ENCODE results near the gene JAKMIP1.

The JAKMIP1 gene

DNA sequence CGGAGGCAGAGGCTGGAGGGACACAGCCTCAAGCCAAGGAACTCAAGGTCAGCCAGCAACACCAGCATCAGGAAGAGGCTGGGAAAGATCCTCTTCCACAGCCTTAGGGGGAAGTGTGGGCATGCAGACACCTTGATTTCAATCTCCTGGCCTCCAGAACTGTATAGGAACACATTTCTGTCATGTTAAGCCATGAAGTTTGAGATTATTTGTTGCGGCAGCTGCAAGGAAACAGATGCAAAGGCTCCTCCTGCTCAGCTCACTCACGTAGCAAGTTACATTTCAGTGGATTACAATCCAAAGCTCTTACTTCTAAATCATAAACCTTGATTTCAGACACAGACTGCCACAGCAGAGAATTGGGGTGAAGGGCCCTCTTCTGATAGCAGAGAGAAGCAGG is 113.5 kb downstream of the JAKMIP1 start:
- DNase-seq, result no peak

DNA sequence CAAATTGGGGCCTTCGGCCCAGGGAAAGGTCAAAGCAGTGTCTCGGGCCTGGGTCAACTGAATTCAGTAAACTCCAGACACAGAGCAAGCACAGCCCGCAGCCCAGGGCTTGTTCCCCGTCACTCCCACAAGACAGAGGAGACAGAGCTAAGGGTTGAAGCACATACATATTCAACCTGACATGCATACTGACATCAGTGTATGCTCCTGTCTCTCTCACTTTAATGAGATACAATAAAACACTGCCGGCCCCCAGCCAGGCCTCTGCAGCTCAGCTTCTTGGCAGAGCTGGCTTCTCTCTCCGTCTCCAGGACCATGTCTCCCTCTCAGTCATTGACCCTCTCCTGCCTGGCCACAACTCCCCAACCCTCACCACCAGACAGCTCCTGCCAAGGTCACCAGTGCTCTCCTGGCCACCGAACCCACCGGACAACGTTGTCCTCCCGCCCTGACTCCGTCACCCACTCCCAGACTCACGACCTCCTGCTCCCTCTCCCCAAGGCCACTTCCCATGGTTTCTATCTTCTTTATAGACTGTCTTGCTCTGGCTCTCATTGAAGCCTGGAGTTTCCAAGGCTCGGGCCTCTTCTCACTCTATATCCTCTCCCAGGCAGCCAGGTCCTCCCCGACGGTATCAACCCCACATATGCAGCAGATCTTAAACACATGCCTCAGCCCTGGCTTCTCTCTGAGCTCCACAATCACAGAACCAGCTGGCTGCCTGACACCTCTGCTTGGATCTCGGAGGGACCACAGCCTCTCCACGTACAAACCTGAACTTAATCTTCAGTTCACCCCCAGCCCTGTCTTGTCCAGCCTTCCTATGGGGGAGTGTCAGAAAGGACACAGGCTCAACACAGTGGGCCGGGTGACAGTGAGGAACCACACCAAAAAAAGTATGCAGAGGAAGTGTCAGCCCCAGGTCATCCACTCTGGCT is 114.4 kb downstream of the JAKMIP1 start:
- DNase-seq, result no peak

DNA sequence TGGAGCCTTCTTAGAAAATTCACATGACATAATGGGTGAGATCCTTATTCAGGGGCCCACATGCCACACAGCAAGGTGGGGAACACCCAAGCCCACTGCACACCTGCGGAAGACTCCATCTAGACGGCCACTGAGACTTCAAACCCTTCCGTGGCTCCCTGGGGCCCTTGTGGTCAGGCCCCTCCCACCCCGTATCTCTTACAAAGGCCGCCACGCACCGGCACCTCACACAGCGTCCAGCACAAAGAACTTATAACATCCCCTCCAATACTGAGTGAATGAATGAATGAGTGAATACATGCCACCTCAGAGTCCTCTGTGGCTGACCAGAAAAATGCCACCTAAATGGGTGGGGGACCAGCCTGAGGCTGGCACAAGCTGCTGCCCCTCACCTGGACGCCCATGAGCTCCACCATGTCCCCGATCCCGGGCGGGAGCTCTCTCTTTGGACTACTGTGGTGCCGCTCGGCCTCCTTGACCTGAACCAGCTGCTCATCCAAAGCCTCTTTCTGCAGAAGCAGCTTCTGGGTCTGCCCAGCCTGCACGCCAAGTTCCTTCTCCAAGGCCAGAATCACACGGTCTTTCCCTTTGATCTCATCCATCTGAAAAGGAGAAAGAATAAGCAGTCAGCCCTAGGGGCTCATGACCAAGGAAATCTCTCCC is 115.2 kb downstream of the JAKMIP1 start:
- no peak for DNase-seq

DNA sequence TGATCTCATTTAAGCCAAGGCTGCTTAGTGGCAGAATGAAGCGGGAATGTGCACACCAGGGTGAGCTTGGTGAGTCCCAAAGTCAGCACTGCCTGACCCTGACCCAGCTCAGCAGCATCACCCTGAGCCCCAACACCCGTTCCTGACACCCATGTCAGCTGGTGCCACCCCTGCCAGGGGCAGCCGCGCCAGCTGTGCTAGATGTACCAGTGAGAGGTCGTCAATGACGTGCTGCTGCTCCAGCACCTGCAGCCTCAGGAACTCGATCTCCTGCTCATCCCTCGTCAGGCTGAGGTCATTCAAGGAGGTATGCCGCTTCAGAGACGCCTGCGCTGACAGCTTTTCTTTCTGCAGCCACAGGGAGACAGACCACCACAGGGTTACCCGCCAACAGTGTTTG is 120.4 kb downstream of the JAKMIP1 start:
- no peak for DNase-seq

DNA sequence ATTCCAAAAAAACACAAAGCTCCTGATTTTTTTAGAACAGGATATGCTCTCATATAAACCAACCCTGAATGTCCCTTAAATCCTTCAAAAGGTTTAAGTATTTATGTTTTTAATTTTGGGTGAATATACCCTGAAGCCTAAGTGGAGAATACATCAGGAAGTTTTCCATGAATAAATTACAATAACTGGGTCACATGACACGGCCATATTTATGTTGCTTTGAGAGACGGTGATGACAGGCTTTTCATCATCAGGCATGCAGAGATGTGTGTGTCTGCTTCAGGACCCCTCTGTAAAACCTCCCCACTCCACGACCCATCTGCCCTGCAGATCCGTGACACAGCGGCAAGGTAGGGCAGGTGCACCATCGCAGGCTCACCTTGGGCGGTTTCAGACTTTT is 121.8 kb downstream of the JAKMIP1 start:
- no peak for DNase-seq

DNA sequence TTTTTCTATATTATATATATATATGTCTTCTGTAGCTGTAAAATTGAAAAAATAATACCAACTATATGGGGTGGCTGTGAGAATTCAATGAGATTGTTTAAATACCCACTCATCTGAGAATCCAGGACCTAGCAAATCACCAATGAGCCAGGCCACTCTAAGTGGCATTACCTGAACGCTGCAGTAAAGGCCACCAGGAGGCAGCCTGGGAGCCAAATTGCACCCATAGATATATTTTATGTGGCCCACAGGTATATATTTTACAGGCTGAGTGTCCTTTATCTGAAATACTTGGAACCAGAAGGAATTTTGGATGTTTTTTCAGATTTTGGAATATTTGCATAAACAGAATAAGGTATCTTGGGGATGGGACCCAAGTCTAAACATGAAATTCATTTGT is 124.0 kb downstream of the JAKMIP1 start:
- no peak for DNase-seq

DNA sequence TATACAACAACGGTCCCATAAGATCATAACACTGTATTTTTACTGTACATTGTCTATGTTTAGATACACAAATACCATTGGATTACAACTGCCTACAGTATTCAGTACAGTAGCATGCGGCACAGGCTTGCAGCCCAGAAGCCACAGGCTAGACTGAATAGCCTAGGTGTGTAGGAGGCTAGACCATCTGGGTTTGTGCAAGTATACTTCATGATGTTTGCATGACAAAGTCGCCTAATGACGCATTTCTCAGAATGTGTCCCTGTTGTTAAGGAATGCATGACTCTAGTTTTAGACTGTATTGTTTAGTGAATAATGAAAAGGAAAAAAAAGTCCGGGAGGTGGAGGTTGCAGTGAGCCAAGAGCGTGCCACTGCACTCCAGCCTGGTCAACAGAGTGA is 125.6 kb downstream of the JAKMIP1 start:
- DNase-seq, result no peak

DNA sequence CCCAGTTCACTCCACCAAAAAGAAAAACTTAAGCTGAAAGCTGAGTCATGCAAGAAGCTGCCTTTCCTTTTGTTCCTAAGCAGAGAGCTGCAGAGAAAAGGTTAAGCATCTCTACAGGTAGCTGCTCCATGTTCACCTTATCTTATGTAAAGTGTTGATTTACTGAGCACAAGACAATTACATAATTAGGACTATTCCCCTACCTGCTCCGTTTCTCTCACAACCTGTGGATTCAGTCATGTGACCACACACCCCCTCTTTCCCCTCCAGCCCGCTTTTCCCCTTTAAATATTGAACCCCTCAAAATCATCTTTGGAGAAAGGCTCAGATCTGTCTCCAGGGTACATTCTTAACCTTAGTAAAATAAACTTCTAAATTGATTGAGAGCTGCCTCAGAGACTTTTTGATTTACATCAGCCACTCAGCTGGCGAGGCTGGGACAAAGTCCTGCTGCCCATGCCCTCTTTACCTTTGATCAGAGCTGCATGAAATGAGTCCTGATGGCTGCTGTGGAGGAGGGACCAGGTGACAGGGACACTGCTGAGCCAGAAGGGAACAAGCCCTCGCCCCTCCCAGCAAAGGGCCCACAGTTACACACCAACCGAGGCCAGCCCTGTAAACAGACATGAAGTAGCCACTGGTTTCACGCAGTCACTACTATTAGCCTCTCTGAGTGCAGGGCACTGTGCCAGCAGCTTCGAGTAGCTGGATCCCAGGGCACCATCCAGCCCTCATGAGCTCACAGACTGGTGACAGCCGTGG is 128.2 kb downstream of the JAKMIP1 start:
- DNase-seq, result no peak

DNA sequence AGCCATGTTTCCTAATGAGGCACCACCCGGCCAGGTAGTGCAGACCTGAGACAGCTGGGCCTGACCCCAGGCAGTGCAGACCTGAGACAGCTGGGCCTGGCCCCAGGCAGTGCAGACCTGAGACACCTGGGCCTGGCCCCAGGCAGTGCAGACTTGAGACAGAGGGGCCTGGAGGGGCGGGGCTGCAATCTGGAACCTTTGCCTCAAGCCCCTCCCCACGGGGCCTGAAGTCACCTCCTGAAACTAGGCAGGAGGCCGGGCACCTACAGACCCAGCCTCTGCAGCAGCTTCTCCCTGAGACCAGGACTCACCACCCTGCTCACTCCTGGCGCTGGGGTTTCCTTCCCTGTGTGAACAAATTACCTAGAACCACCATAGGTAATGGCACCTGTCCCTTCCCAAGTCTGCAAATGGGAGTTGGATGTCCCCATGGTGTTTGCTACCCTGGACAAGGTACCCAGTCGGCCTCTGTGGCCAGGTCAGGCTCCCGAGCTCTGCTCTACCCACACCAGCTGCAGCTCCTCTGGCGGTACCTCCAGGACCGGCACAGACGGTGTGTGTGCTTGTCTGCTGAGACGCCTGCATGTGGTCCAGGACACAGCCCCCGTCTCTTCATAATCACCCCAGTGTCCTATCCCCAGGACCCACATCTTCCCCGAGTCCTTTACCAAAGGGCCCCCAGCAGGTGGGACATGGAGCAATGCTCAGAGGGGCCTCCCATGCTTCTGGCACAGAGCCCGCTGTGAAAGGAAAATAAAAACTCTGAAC is 129.0 kb downstream of the JAKMIP1 start:
- no peak for DNase-seq

DNA sequence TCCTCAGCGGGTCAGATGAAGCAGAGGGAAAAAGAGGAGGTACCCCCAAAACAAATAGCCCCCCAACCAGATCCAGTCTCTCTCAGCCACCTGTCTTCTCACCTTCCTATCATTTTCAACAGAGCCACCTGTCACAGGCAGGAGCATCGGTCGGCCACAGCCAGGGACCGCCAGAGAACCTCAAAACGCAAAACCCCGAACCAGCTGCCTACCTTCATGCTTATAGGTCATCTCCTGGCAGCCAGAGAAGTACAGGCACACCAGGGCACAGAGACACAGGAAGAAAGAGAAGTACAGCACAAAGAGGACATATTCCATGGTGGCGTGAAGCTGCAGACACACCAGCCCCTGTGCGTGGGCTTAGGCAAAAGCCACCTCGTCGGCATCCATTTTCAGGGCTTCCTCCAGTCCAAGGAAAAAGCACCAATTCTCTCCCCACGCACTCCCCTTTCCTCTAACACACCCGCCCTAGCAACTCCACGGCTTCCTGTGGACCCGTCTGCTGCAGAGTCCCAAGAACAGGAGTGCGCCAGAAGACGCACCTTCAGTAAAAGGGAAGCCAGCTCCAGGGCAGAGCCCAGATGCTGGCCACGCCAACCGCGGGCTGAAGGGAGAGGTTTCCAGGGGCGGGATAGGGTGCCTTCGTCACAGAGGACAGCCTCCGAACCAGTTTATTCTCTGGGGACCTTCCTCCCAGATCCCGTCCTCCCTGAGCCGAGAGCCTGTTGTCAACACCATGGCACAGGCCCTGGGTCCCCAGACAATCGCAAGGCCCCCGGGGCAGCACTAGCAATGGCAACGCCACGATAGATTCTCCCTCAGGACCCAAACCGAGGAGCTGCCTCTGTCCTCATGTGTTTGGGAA is 130.3 kb downstream of the JAKMIP1 start:
- no peak for DNase-seq

DNA sequence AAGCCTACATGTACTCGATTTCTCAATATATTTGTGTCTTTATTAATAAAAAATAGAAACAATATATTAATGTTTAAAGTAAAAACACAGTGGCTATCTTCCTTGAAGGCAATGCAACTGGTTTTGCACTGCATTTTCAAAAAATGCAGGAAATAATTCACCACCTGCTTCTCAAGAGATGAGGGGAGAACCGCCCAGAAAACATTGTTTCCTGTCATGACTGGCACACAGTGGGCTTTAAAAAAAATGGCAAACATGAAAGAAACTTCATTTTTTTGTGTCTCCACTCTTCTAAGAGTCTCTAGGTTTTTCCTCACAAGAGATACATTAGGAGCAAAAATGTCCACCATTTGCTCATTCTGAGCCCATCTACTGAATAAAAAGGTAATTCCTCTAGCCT is 131.4 kb downstream of the JAKMIP1 start:
- DNase-seq, result no peak

DNA sequence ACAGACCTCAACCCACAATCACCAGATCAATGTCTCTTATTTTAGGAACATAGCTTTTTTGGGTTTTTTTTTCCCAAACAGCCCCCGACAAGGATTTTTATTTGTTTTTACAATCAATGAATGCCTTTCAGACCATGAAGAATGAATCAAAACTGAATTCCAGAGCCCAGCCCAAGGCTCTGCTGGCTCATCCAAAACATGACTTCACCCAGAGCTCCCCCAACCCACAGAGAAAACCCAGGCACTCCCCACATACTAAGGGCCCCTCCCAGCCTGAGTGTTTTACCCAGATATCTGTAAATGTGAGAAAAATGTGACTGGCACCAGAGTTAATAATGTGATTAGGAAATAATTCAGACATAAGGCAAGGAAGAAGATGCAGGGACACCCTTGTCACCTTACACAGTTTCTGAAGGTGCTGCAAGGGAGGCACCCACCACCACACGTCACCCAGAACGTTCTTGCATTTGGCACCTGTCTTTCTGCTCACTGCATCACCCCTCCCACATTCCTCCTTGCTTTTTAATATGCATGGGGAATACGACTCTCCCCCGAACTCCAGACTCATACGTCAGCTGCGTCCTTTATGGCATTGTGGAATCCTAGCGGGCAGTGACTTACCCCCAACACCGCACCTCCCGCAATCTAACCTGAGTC is 134.3 kb downstream of the JAKMIP1 start:
- DNase-seq, result no peak

DNA sequence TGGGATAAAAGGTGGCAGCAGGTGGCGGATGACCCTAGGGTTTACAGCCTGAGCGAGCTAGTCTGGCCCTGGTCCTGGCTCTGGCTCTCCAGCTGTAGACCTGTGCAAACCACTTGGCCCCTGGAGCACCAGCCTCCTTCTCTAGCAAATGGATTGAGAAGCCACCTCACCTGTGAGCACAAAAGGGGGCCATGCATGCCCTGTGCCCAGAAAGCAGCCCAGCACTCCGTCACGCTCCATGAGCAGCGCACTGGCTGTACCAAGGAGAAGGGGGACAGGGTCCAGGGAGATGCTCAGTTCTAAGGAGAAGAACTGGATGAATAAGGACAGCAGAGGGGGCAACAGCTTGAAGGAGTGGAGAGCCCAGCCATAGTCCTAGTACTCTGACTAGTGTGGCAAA is 135.2 kb downstream of the JAKMIP1 start:
- no peak for DNase-seq

DNA sequence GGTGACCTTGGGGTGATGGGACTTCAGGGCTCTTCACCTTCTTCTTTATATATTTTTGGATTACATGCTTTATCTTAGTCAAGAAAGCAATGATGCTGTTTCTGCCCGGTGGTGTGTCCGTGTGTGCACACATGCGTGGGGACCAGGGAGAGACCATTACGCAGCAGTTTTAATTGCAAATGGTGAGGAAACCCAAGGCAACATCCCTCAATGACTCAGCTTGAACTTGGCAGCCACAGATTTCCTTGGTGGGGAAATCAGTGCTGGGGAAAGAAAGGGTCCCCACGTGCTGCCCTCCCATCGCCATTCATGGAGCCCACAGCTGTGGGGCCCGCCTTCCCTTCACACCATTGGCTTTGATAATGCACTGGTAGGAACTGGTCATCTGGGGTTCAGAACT is 136.0 kb downstream of the JAKMIP1 start:
- no peak for DNase-seq

DNA sequence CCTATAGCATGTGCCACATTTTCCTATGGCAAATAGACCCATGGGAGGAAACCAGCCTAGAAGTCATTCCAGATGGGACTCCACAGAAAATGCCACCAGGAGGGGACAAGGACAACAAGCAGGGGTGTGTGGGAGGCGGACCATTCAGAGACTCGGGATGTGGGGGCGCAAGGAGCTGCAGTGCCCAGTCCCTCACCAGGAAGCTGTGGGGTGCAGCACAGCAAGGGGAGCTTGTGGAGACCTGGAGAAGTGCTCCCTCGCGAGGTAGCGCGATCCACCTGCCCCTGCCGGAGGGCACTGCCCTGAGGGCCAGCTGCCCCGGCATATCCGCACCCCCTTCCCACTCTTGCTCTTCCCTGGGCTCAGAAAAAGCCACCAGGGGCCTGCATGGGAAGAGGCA is 136.7 kb downstream of the JAKMIP1 start:
- no peak for DNase-seq

DNA sequence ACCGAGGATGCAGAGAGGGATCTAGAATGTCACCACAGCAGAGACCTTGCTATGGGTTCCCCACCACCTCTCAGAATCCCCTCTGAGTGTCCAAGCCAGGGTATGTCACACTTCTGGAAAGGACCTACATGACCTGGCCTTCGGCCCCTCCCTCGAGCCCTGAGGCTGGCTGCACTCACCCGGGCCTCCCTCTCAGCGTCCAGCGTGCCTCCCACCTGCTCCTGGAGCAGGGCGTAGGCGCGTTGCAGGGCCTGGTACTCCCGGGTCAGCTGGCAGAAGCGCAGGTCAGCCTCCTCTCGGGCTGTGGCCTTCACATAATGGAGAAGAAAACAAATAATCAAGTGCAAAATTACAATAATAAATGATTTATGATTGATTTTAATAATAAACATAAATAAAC is 138.2 kb downstream of the JAKMIP1 start:
- no peak for DNase-seq

DNA sequence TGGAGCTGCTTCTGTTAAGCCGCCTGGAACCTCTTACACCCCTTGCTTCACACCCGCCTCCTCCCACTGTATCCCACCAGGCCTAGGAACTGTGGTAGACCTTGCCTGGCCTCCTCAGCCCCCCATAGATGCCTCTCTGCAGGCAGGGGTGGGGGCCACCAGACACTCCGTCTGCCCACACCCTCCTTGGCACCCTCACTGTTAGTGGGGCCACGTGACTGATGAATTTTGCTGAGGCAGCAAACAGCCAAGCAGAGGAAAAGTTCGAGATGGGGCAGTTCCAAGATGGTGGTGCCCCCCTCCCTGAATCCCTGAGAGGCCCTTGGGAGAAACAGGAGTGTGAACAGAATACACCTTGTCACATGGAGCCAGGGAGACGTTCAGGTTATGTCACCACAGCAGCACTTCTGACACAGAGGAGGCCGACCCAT is 141.0 kb downstream of the JAKMIP1 start:
- DNase-seq, result no peak

DNA sequence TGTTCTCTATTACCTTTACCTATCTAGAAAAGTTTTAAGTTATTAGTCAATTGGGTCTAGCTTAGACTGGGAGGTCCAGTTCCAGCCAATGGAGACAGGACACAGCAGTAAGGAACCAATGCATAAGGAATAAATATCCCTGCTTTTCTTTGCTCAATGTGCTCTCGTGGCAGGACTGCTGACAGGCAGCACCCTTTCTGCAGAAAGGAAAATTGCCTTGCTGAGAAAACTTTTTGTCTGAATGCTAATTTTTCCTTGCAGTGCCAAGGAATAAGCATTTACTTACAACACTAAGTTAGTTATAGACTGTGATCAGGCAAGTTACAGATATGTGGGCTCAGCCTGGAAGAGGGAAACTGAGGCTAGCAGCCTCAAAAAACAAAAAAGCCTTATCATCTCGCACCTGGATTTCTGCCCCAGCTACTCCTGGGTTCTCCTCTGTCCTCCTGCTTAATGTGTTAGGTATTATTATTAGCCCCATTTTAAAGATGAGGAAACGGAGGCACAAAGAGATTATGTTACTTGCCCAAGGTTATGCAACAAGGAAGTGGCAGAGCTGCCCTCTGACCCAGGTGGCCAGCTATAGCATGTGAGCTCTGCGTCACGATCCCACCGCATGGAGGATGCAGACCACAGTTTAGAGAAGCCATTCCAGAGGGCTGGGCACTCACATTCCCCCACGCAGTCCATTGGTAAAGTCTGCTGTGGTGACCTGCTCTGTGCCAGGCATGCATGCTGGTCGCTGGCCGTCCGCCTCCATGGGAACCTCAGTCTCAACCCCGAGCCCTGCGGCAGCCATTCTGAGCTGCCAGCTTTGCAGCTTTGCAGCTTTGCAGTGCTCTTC is 141.6 kb downstream of the JAKMIP1 start:
- no peak for DNase-seq

DNA sequence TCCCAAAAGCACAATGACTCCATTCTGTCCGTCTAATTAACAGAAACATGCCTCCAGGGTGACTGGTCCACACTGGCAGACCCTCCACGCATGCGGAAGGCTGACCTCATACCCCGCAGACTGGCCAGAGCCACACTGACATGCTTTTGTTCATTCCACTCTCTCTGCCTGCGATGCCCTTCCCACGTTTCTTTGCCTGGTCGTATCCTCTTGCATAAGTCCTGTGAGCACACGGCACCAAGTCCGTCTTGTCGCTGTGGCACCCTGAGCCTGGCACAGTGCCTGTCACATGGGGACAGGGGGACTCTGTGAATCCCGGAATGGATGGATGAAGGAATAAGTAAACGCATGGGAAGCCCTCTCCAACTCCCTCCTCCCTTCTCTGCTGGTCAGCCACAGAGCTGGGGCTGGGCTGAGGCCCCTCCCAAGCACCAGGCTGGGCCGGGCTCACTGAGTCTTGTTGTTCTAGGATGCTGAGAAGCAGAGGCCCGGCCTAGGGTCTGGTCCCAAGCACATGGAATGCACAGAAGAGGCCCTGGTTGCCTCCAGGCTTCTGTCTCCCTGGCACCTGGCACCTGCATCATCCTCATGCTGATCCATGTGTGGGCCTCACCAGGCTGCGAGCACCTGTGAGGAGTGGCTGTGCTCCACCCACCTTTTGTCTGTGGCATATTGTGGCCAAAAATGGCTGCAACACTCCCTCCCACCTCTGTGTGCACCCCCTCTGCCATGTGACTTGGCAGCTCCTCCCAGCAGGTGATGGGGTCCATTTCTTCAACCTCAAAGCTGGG is 143.2 kb downstream of the JAKMIP1 start:
- no peak for DNase-seq
